Natural killer cell (primary cell): Measurements from ENCODE around the gene OSM. TPM values are rescaled to one million over a fixed set of nuclear protein-coding genes. Genes with fewer than 3 reads are reported as not detected.

Experiments used
- ATAC-seq, 3 donors: fragments of 150-1000 bp in 2 of 3; fragments of 200-7000 bp in 1 of 3; cut with Tn5 transposase; 1 replicate in 1 of 3; 2 replicates in 2 of 3; pipeline ENCODE4 v1.10.0; 2021; ENCODE audit warnings: mild to moderate bottlenecking in 2 of 3, moderate library complexity in 2 of 3
- DNase-seq, 2 donors: peaks; one replicate each; pipeline versions ENCODE4 v3.0.0 to v3.0.0-alpha.2; 2013 to 2021; ENCODE audit warnings: mixed read lengths in 1 of 2
- H3K27ac ChIP-seq: one replicate; pipeline ENCODE4 v1.5.1; 2013; ENCODE audit warnings: mild to moderate bottlenecking, low read length
- H3K27me3 ChIP-seq: one replicate; pipeline ENCODE4 v1.6.1; 2013; ENCODE audit warnings: low read length; ENCODE audit not compliant: control insufficient read depth, insufficient read depth
- H3K36me3 ChIP-seq: one replicate; pipeline ENCODE4 v1.6.1; 2013; ENCODE audit warnings: low read length; ENCODE audit not compliant: control insufficient read depth, insufficient read depth
- H3K4me1 ChIP-seq: one replicate; pipeline ENCODE4 v1.6.1; 2013; ENCODE audit warnings: low read length; ENCODE audit not compliant: control insufficient read depth, insufficient read depth
- H3K4me3 ChIP-seq: one replicate; pipeline ENCODE4 v1.5.1; 2013; ENCODE audit warnings: low read length
- H3K9me3 ChIP-seq: one replicate; pipeline ENCODE4 v1.6.1; 2013; ENCODE audit warnings: low read length; ENCODE audit not compliant: control insufficient read depth, insufficient read depth
- H3K27ac Mint-ChIP-seq, 2 donors: one replicate each; pipeline ENCODE4 v1.8.0; 2022; ENCODE audit warnings: mild to moderate bottlenecking in 2 of 2, mixed read lengths in 2 of 2, moderate library complexity in 1 of 2
- H3K27me3 Mint-ChIP-seq, 2 donors: one replicate each; pipeline ENCODE4 v1.8.0; 2022; ENCODE audit warnings: low read depth in 2 of 2, mixed read lengths in 2 of 2
- H3K36me3 Mint-ChIP-seq: one replicate; pipeline ENCODE4 v1.8.0; 2022; ENCODE audit warnings: mixed read lengths
- H3K4me1 Mint-ChIP-seq, 2 donors: one replicate each; pipeline ENCODE4 v1.8.0; 2022; ENCODE audit warnings: mixed read lengths in 2 of 2
- H3K4me3 Mint-ChIP-seq: one replicate; pipeline ENCODE4 v1.8.0; 2022; ENCODE audit warnings: mild to moderate bottlenecking, moderate library complexity, mixed read lengths
- H3K9me3 Mint-ChIP-seq, 2 donors: one replicate each; pipeline ENCODE4 v1.8.0; 2022; ENCODE audit warnings: mixed read lengths in 2 of 2
- CTCF ChIP-seq: fragments of 200-600 bp; IDR thresholded peaks from one replicate; pipeline ENCODE4 v1.8.0; 2022; ENCODE audit warnings: antibody characterized with exemption
- WGBS: methylation state at CpG from one replicate; pipeline ENCODE4 v1.1.7; 2013; ENCODE audit warnings: missing lambda C conversion rate; ENCODE audit not compliant: insufficient coverage; 5-methylcytosine and 5-hydroxymethylcytosine counted together
- intact Hi-C: fragments of 100-400 bp; cut with micrococcal nuclease; formaldehyde crosslinking; loops from one replicate; pipeline ENCODE4 v1.14.2; 2022
- total RNA-seq, 4 donors: library from RNA; stranded (reverse); fragments of 120-200 nt in 1 of 4; gene quantifications; one replicate each; pipeline versions ENCODE4 v1.2.3 to v1.2.4, GENCODE V29; 2013 to 2022

Gene OSM
- total RNA-seq, 3 donors from 2014 or later (not counting 1 experiment from before 2014, with no cell fraction given), result 17.4 to 142 (median 18.1) TPM

- TF ChIP-seq CTCF, result no peak
- no peak for DNase-seq
- peaks cover 19 to 33% of the 10 kb centered on the region in 2 donors for H3K4me1 Mint-ChIP-seq
- H3K27me3 ChIP-seq, result no peaks in the 10 kb centered on the region
- no peak overlapping the region for H3K4me3 Mint-ChIP-seq
- no peaks in the 10 kb centered on the region for H3K36me3 Mint-ChIP-seq
- H3K9me3 Mint-ChIP-seq, result no peaks in the 10 kb centered on the region
- intact Hi-C loops, result loop anchor here (5.0 kb wide), 1 partner anchor 39 kb away; the partner anchor contains the start of gene LIF
- H3K27me3 Mint-ChIP-seq, result no peaks in the 10 kb centered on the region
- H3K4me3 ChIP-seq, result no peak overlapping the region
- no peak overlapping the region for H3K27ac Mint-ChIP-seq
- H3K9me3 ChIP-seq, result no peaks in the 10 kb centered on the region
- no peak for ATAC-seq
- H3K36me3 ChIP-seq, result no peaks in the 10 kb centered on the region
- no peak overlapping the region for H3K27ac ChIP-seq
- 91% methylated on average over 3 of the region's 8 CpGs for WGBS
- H3K4me1 ChIP-seq, result peaks cover 57% of the 10 kb centered on the region
These were observed 19.2 kb upstream of the OSM start for GRCh38 chr22:30285846-30286200.

- no peaks in the 10 kb centered on the region for H3K27me3 ChIP-seq
- no peak for ATAC-seq
- Mint-ChIP-seq H3K4me3 (no peak overlapping the region), H3K27ac (no peak overlapping the region), H3K36me3 (no peaks in the 10 kb centered on the region), H3K4me1 (peaks cover 18 to 29% of the 10 kb centered on the region in 2 donors), H3K9me3 (no peaks in the 10 kb centered on the region), H3K27me3 (no peaks in the 10 kb centered on the region)
- H3K4me1 ChIP-seq, result peaks cover 52% of the 10 kb centered on the region
- H3K36me3 ChIP-seq, result no peaks in the 10 kb centered on the region
- H3K4me3 ChIP-seq, result no peak overlapping the region
- TF ChIP-seq CTCF, result no peak
- intact Hi-C loops, result loop anchor here (5.0 kb wide), 1 partner anchor 38 kb away; the partner anchor contains the start of gene LIF
- no peak overlapping the region for H3K27ac ChIP-seq
- no peaks in the 10 kb centered on the region for H3K9me3 ChIP-seq
- no peak for DNase-seq
- 91% methylated on average over 27 of the region's 27 CpGs for WGBS
These were observed 18.7 kb upstream of the OSM start for GRCh38 chr22:30285176-30285845.

- ATAC-seq (no peak), DNase-seq (no peak)
- no peaks in the 10 kb centered on the region for H3K36me3 ChIP-seq
- WGBS, result 84% methylated on average over 4 of the region's 4 CpGs
- no peak overlapping the region for H3K27ac Mint-ChIP-seq
- no peaks in the 10 kb centered on the region for H3K9me3 ChIP-seq
- H3K4me1 Mint-ChIP-seq, result peaks cover 14 to 24% of the 10 kb centered on the region in 2 donors
- H3K27me3 ChIP-seq, result no peaks in the 10 kb centered on the region
- intact Hi-C loops, result loop anchor here (5.0 kb wide), 1 partner anchor 37 kb away; the partner anchor contains the start of gene LIF
- H3K4me1 ChIP-seq, result peaks cover 47% of the 10 kb centered on the region
- no peak for TF ChIP-seq CTCF
- H3K36me3 Mint-ChIP-seq, result no peaks in the 10 kb centered on the region
- no peak overlapping the region for H3K4me3 ChIP-seq
- H3K27me3 Mint-ChIP-seq, result peaks cover 0 to 1% of the 10 kb centered on the region in 2 donors
- H3K27ac ChIP-seq, result no peak overlapping the region
- no peak overlapping the region for H3K4me3 Mint-ChIP-seq
- no peaks in the 10 kb centered on the region for H3K9me3 Mint-ChIP-seq
These were observed 18.0 kb upstream of the OSM start for GRCh38 chr22:30284666-30285065.

- TF ChIP-seq CTCF, result no peak
- Mint-ChIP-seq H3K9me3 (no peaks in the 10 kb centered on the region), H3K4me3 (no peak overlapping the region), H3K4me1 (peaks cover 17 to 24% of the 10 kb centered on the region in 2 donors), H3K27ac (no peak overlapping the region), H3K36me3 (no peaks in the 10 kb centered on the region), H3K27me3 (peaks cover 0 to 3% of the 10 kb centered on the region in 2 donors)
- H3K9me3 ChIP-seq, result no peaks in the 10 kb centered on the region
- intact Hi-C loops, result no loop called here
- no peaks in the 10 kb centered on the region for H3K27me3 ChIP-seq
- H3K4me3 ChIP-seq, result no peak overlapping the region
- no peaks in the 10 kb centered on the region for H3K36me3 ChIP-seq
- no peak overlapping the region for H3K27ac ChIP-seq
- ATAC-seq, result no peak
- peaks cover 51% of the 10 kb centered on the region for H3K4me1 ChIP-seq
- 94% methylated on average over 9 of the region's 9 CpGs for WGBS
- no peak for DNase-seq
These were observed 17.5 kb upstream of the OSM start for GRCh38 chr22:30284172-30284571.
